Adipose tissue (tissue), 3 donors: ENCODE measurements around the gene TIPARP. TPM values are rescaled to one million over a fixed set of nuclear protein-coding genes. Genes with fewer than 3 reads are reported as not detected.
"Not testable (repeated sequence)": the region's sequence is repeated elsewhere in the genome, so short reads cannot be mapped to it uniquely, and the experiment has no call there.

Experiments
- H3K27ac ChIP-seq: one replicate; pipeline ENCODE4 v1.5.1; 2013; ENCODE audit warnings: low read depth, low read length
- WGBS, 3 donors: extraction: QIAGEN DNeasy Blood & Tissue Kit; methylation state at CpG; one replicate each; pipeline ENCODE4 v1.1.7; 2013; 5-methylcytosine and 5-hydroxymethylcytosine counted together
- polyA plus RNA-seq, 3 donors: library from polyadenylated mRNA; stranded (reverse); fragments of 200-250 nt; gene quantifications; one replicate each; pipeline ENCODE4 v1.2.3, GENCODE V29; 2013
- donor health status: healthy with polysubstance abuse.
- donor health status: Bipolar disorder and iron deficiency.
- donor health status: healthy.

TIPARP gene
- polyA plus RNA-seq, 3 donors = 7.4 to 94.6 (median 50.4) TPM

GRCh38 chr3:156693166-156693565 is 18.8 kb downstream of the TIPARP start:
- 60 to 84% (median 66%) methylated on average over 2 of the region's 2 CpGs for WGBS, 3 donors
- H3K27ac ChIP-seq = no peak overlapping the region

GRCh38 chr3:156694536-156694935 is 20.1 kb downstream of the TIPARP start:
- H3K27ac ChIP-seq = no peak overlapping the region

GRCh38 chr3:156702367-156702766 is 28.0 kb downstream of the TIPARP start:
- no peak overlapping the region for H3K27ac ChIP-seq
- WGBS, 3 donors = 35 to 69% (median 48%) methylated on average over 1 of the region's 1 CpG

GRCh38 chr3:156704370-156705036 is 30.1 kb downstream of the TIPARP start:
- H3K27ac ChIP-seq = no peak overlapping the region
- 88 to 92% (median 90%) methylated on average over 4 of the region's 4 CpGs for WGBS, 3 donors

- H3K27ac ChIP-seq = no peak overlapping the region
Measured at GRCh38 chr3:156705761-156706616, 31.6 kb downstream of the TIPARP start.

GRCh38 chr3:156707588-156707987 is 33.2 kb downstream of the TIPARP start:
- H3K27ac ChIP-seq = no peak overlapping the region
- 96 to 100% (median 97%) methylated on average over 7 of the region's 7 CpGs for WGBS, 3 donors

More at GRCh38 chr3:156705761-156706616, 31.6 kb downstream of the TIPARP start:
- 47 to 54% (median 50%) methylated on average over 3 of the region's 3 CpGs for WGBS, 3 donors

GRCh38 chr3:156710429-156710828 is 36.0 kb downstream of the TIPARP start:
- no peak overlapping the region for H3K27ac ChIP-seq
- WGBS, 3 donors = 46 to 94% (median 88%) methylated on average over 1 of the region's 1 CpG

GRCh38 chr3:156711113-156711512 is 36.7 kb downstream of the TIPARP start:
- H3K27ac ChIP-seq = no peak overlapping the region
- WGBS, 3 donors = 36 to 95% (median 77%) methylated on average over 1 of the region's 1 CpG

GRCh38 chr3:156711944-156712343 is 37.6 kb downstream of the TIPARP start:
- 88 to 95% (median 92%) methylated on average over 4 of the region's 4 CpGs for whole genome bisulfite sequencing, 3 donors

GRCh38 chr3:156716105-156716862 is 41.9 kb downstream of the TIPARP start:
- H3K27ac ChIP-seq = no peak overlapping the region
- WGBS, 3 donors = 79 to 91% (median 81%) methylated on average over 6 of the region's 6 CpGs

More at GRCh38 chr3:156711944-156712343, 37.6 kb downstream of the TIPARP start:
- H3K27ac ChIP-seq = not testable (repeated sequence)

- no peak overlapping the region for H3K27ac ChIP-seq
- 52 to 81% (median 64%) methylated on average over 3 of the region's 3 CpGs for WGBS, 3 donors
Measured at GRCh38 chr3:156718622-156719306, 44.4 kb downstream of the TIPARP start.

- no peak overlapping the region for H3K27ac ChIP-seq
- 47 to 61% (median 55%) methylated on average over 2 of the region's 2 CpGs for WGBS, 3 donors
Measured at GRCh38 chr3:156720826-156721225, 46.4 kb downstream of the TIPARP start.

- WGBS, 3 donors = 86 to 95% (median 88%) methylated on average over 2 of the region's 2 CpGs
- H3K27ac ChIP-seq = no peak overlapping the region
Measured at GRCh38 chr3:156721687-156722618, 47.6 kb downstream of the TIPARP start.

- H3K27ac ChIP-seq = no peak overlapping the region
- 54 to 80% (median 65%) methylated on average over 2 of the region's 2 CpGs for WGBS, 3 donors
Measured at GRCh38 chr3:156723182-156723619, 48.8 kb downstream of the TIPARP start.

GRCh38 chr3:156725682-156726081 is 51.3 kb downstream of the TIPARP start:
- 42 to 55% (median 43%) methylated on average over 4 of the region's 4 CpGs for WGBS, 3 donors

GRCh38 chr3:156726456-156726855 is 52.1 kb downstream of the TIPARP start:
- 78 to 92% (median 89%) methylated on average over 1 of the region's 1 CpG for WGBS, 3 donors
- H3K27ac ChIP-seq = no peak overlapping the region

More at GRCh38 chr3:156725682-156726081, 51.3 kb downstream of the TIPARP start:
- H3K27ac ChIP-seq = no peak overlapping the region

- H3K27ac ChIP-seq = no peak overlapping the region
- 72 to 92% (median 82%) methylated on average over 3 of the region's 3 CpGs for WGBS, 3 donors
Measured at GRCh38 chr3:156727519-156728205, 53.3 kb downstream of the TIPARP start.
